Esophagus squamous epithelium (tissue), 5 donors: ENCODE results near the gene EDEM3. TPM values are rescaled to one million over a fixed set of nuclear protein-coding genes. Genes with fewer than 3 reads are reported as not detected.
"Not testable (repeated sequence)": the region's sequence is repeated elsewhere in the genome, so short reads cannot be mapped to it uniquely, and the experiment has no call there.

Experiments
- DNase-seq: peaks from one replicate; lab custom pipeline; 2025; lab: John Stamatoyannopoulos, UW
- H3K27ac ChIP-seq, 4 donors: fragments of 200-600 bp; sonication (generic); one replicate each; pipeline ENCODE4 v1.5.1; 2016 to 2019; ENCODE audit warnings: mild to moderate bottlenecking in 1 of 4
- H3K27me3 ChIP-seq, 4 donors: fragments of 200-600 bp; sonication (generic); 1 replicate in 3 of 4; 2 replicates in 1 of 4; pipeline versions ENCODE4 v1.5.1 to v1.6.0; 2017 to 2021; ENCODE audit warnings: antibody characterized with exemption in 1 of 4
- H3K36me3 ChIP-seq, 3 donors: fragments of 200-600 bp; sonication (generic); one replicate each; pipeline ENCODE4 v1.5.1; 2016 to 2019
- H3K4me1 ChIP-seq, 3 donors: fragments of 200-600 bp; sonication (generic); one replicate each; pipeline ENCODE4 v1.5.1; 2017 to 2019
- H3K4me3 ChIP-seq, 4 donors: fragments of 200-600 bp; sonication (generic); 1 replicate in 3 of 4; 2 replicates in 1 of 4; pipeline ENCODE4 v1.5.1; 2016 to 2019; ENCODE audit warnings: mild to moderate bottlenecking in 2 of 4, moderate library complexity in 1 of 4
- H3K9me3 ChIP-seq, 3 donors: fragments of 200-600 bp; sonication (generic); one replicate each; pipeline ENCODE4 v1.5.1; 2016 to 2019
- CTCF ChIP-seq, 6 experiments: fragments of 450-650 bp in 4 of 6; fragments of 200-600 bp in 2 of 6; sonication (generic) in 2 of 6; IDR thresholded peaks; one replicate each; pipeline ENCODE4 v1.5.1; 2016 to 2019; ENCODE audit warnings: antibody characterized with exemption in 6 of 6, mild to moderate bottlenecking in 4 of 6, moderate library complexity in 4 of 6
- POLR2A ChIP-seq, 4 donors: fragments of 450-650 bp; IDR thresholded peaks; one replicate each; pipeline ENCODE4 v1.6.1; 2017; ENCODE audit warnings: antibody characterized with exemption in 4 of 4, mild to moderate bottlenecking in 4 of 4, moderate library complexity in 3 of 4
- WGBS, 2 donors: methylation state at CpG; one replicate each; pipeline ENCODE4 v1.1.5; 2018; 5-methylcytosine and 5-hydroxymethylcytosine counted together
- intact Hi-C: fragments of 100-400 bp; cut with DNase I; formaldehyde crosslinking; loops from one replicate; pipeline ENCODE4 v1.15.0; 2022
- total RNA-seq, 4 donors: library from RNA; depleted of rRNA; stranded (reverse); fragments of >200 nt; gene quantifications; one replicate each; pipeline ENCODE4 v1.1.0, GENCODE V29; 2016
- donor health status: DM: yes; HTN: yes; CAD: no.

Gene EDEM3
- total RNA-seq, 4 donors from 2014 or later: 13.4 to 22.6 (median 20.9) TPM

- H3K4me3 ChIP-seq: no peak overlapping the region
- H3K36me3 ChIP-seq: peaks cover 0 to 21% (median 0%) of the 10 kb centered on the region in 3 donors
- H3K27me3 ChIP-seq: no peaks in the 10 kb centered on the region
- intact Hi-C loops: no loop called here
- TF ChIP-seq POLR2A (IDR thresholded peaks at IDR 0.05) (no peak), CTCF (IDR thresholded peaks at IDR 0.05) (no peak)
- no peaks in the 10 kb centered on the region for H3K9me3 ChIP-seq
- WGBS, 2 donors: 87 to 89% methylated on average over 9 of the region's 9 CpGs
- no peak for DNase-seq
- H3K27ac ChIP-seq: no peak overlapping the region
- H3K4me1 ChIP-seq: peaks cover 3 to 21% (median 15%) of the 10 kb centered on the region in 3 donors
Observed at GRCh38 chr1:184790642-184791549, 36.2 kb upstream of the EDEM3 start.

- no peak for DNase-seq
- Histone ChIP-seq H3K9me3 (peaks cover 0 to under 1% (median 0%) of the 10 kb centered on the region in 3 donors), H3K27ac (no peak overlapping the region), H3K27me3 (no peaks in the 10 kb centered on the region), H3K4me1 (peaks cover 3 to 21% (median 15%) of the 10 kb centered on the region in 3 donors), H3K4me3 (no peak overlapping the region), H3K36me3 (peaks cover 0 to 11% (median 0%) of the 10 kb centered on the region in 3 donors)
- 47 to 61% methylated on average over 2 of the region's 2 CpGs for WGBS, 2 donors
- intact Hi-C loops: no loop called here
- TF ChIP-seq POLR2A (IDR thresholded peaks at IDR 0.05) (no peak), CTCF (IDR thresholded peaks at IDR 0.05) (no peak)
Observed at GRCh38 chr1:184789884-184790283, 35.2 kb upstream of the EDEM3 start.

DNA sequence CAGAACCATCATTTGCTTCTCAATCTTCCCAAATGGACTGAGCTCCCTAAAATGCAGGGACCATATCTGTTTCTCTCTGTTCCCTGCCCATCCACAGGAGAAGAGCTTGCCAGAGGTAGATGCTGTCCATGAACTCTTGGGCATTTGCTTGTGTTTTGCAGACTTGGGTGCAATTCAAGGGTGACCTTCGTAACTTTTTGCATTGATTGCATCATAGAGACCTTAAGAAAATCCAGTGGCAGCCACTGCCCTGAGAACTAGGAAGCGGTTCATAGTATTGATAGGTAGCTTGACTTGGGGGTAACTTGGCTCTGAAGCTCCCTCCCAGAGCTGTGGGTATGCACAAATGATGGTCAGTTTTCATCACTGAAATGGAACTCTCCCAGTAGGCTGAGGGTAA is 34.3 kb upstream of the EDEM3 start:
- peaks cover 3 to 21% (median 15%) of the 10 kb centered on the region in 3 donors for H3K4me1 ChIP-seq
- TF ChIP-seq POLR2A (IDR thresholded peaks at IDR 0.05): no peak
- no peak for TF ChIP-seq CTCF (IDR thresholded peaks at IDR 0.05)
- H3K9me3 ChIP-seq: peaks cover 0 to 10% (median 0%) of the 10 kb centered on the region in 3 donors
- intact Hi-C loops: no loop called here
- 68 to 86% methylated on average over 1 to 2 of the region's 2 CpGs for WGBS, 2 donors
- H3K27me3 ChIP-seq: no peaks in the 10 kb centered on the region
- no peak overlapping the region for H3K4me3 ChIP-seq
- DNase-seq: no peak
- no peak overlapping the region for H3K27ac ChIP-seq
- H3K36me3 ChIP-seq: peaks cover 0 to 9% (median 0%) of the 10 kb centered on the region in 3 donors

GRCh38 chr1:184785529-184785928 is 30.9 kb upstream of the EDEM3 start:
- Histone ChIP-seq H3K36me3 (peaks cover 0 to 6% (median 0%) of the 10 kb centered on the region in 3 donors), H3K27ac (no peak overlapping the region), H3K4me3 (no peak overlapping the region), H3K27me3 (no peaks in the 10 kb centered on the region), H3K4me1 (no peaks in the 10 kb centered on the region), H3K9me3 (peaks cover 0 to 19% (median 4%) of the 10 kb centered on the region in 3 donors)
- TF ChIP-seq CTCF (IDR thresholded peaks at IDR 0.05) (no peak), POLR2A (IDR thresholded peaks at IDR 0.05) (no peak)
- 93 to 96% methylated on average over 2 of the region's 2 CpGs for WGBS, 2 donors
- no peak for DNase-seq
- intact Hi-C loops: no loop called here

DNA sequence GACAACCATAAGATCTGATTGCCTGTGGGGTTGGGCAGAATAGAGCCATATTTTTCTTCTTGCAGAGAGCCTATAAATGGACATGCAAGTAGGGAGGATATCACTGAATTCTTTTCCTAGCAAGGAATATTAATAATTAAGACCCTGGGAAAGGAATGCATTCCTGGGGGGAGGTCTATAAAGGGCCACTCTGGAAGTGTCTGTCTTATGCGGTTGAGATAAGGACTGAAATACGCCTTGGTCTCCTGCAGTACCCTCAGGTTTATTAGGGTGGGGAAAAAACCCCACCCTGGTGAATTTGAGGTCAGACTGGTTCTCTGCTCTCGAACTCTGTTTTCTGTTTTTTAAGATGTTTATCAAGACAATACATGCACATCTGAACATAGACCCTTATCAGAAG is 29.1 kb upstream of the EDEM3 start:
- H3K27me3 ChIP-seq, H3K4me3 ChIP-seq, H3K4me1 ChIP-seq, DNase-seq, intact Hi-C loops, H3K27ac ChIP-seq, H3K36me3 ChIP-seq: not testable (repeated sequence)
- 92 to 96% methylated on average over 3 of the region's 3 CpGs for WGBS, 2 donors
- peaks cover 0 to 19% (median 4%) of the 10 kb centered on the region in 3 donors for H3K9me3 ChIP-seq
